Fibroblast of skin of left biceps (primary cell): ENCODE data around the gene TMX1.
"Not testable (repeated sequence)": the region's sequence is repeated elsewhere in the genome, so short reads cannot be mapped to it uniquely, and the experiment has no call there.

Experiments
- DNase-seq, 2 experiments: peaks; one replicate each; pipeline ENCODE4 v3.0.0-alpha.2; 2013; ENCODE audit warnings: low read depth in 2 of 2

Gene TMX1, protein sequence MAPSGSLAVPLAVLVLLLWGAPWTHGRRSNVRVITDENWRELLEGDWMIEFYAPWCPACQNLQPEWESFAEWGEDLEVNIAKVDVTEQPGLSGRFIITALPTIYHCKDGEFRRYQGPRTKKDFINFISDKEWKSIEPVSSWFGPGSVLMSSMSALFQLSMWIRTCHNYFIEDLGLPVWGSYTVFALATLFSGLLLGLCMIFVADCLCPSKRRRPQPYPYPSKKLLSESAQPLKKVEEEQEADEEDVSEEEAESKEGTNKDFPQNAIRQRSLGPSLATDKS

GRCh38 chr14:51239813-51240803, at the start of gene TMX1:
TSS of gene TMX1 (plus strand) at chr14:51240247. CDS start at chr14:51240293, 46 bp downstream.
- peak; percentile 97 to 98 for DNase-seq

GRCh38 chr14:51201890-51202289, 38.2 kb upstream of the TMX1 start:
- no peak for DNase-seq

DNA sequence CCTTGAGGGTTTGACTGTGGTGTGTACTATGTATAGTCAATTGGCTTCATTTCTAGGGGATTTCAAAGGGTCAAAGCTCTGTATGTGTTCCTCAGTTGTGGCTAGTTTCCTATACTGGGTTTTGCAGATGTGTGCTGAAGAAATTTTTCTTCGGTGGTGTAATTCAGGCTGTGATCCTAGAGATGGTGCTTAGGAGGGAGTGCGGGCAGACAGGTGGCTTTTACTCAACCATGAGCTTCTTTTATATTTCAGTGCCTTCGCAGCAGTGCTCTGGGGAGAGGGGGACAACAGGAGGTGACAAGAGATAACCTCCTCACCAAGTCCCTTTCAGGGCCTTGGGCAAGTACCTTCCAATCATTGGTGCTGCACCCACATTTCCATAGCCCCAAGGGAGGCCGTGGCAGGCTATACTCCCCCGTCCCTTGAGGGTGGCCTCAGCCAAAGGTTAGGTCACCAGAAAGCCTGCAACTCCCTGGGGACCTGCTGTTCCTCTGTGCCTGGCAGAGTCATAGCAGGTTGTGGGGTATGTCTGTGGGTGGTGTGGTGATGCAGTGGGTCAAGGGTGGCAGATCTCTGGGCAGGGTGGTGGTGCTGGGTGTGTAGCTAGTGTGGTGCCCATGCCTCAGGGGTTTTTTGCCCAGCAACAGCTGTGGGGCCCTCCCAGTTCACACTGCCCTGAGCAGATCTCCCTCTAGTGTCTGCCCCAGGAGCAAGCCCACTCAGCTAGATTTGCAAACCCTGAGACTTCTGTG, 37.0 kb upstream of the TMX1 start:
- no peak for DNase-seq

- DNase-seq, result no peak
Observed at GRCh38 chr14:51203881-51204280, 36.2 kb upstream of the TMX1 start.

DNA sequence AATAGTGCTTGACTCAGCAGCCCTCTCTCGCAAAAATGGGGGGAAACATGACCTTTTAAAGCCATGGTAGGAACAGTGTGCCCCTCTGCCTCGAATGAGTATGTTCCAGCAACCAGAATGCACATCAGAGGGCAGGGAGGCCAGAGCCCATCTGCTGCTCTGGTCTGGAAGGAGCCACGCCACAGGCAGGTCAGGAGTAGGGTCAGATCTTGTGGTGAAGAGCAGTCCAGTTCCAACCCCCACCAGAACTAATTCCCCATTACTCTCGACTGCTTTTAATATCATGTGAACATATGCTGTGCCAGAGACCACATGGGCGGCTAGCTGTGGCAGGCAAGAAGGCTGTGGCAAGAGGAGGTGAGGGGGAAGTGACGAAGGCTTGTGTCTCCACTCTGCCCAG, 34.6 kb upstream of the TMX1 start:
- no peak for DNase-seq

GRCh38 chr14:51206462-51206861, 33.6 kb upstream of the TMX1 start:
- DNase-seq, result no peak

- no peak for DNase-seq
Observed at GRCh38 chr14:51207621-51208020, 32.4 kb upstream of the TMX1 start.

GRCh38 chr14:51208982-51209381, 31.1 kb upstream of the TMX1 start:
- no peak for DNase-seq

DNA sequence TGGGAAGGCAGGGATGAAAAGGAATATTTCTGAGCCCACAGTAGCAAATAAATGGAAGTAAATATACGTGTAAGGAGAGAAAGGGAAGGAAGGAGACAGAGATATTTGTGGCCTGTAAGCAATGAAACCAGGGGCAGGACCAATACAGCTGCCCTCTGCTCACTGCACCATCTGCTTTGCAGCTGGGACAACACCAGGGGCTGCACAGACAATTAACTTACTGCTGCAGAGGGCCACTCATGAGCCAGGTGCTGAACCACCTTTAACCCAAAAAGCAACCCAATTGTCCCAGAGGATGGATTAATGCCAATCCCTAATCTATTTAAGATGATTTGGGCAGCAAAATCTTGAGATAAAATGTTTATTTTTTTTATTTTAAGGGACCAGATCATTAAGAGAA, 30.6 kb upstream of the TMX1 start:
- no peak for DNase-seq

GRCh38 chr14:51210594-51210993, 29.5 kb upstream of the TMX1 start:
- no peak for DNase-seq

GRCh38 chr14:51211149-51211548, 28.9 kb upstream of the TMX1 start:
- peak in 1 of 2 experiments; percentile 2 for DNase-seq

- DNase-seq, result no peak
Observed at GRCh38 chr14:51216602-51217001, 23.4 kb upstream of the TMX1 start.

DNA sequence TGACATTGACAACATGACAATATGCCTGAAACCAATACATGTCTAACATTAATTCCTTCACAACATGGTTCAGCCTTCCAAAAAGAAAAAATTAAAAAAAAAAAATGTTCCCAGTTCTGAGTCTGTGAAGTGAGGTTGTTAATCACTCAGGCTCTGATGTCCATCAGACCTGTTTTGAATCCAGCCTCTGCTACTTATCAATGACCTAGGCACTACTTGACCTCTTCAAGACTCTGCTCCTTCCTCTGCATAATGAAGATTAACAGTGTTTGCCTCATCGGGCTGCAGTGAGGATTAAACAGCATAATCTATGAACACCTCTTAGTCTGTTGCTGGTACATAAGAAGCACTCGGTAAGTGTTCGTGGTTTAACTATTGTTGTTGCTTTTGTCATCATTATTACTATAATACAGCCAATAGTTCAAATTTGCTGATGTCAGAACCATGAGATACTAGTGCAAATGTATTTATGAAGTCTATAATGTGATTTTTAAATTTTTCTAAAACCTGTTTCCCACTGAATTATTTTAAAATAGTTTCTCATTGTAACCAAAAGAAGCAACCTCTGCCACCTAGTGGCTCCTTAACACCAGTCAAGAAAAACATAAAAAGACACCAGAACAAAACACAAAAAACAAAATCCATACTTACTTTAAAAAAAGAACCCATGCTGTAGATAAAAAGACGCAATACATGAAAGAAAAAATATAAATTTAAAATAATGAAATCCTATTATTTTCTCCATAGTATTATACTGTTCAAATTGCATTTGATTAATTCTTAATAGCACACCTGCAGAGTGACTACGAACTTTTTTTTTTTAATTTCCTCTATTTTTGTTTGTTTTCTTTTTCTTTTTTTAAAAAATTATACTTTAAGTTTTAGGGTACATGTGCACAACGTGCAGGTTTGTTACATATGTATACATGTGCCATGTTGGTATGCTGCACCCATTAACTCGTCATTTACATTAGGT, 20.3 kb upstream of the TMX1 start:
- peak in 1 of 2 experiments; percentile 3 for DNase-seq

GRCh38 chr14:51223463-51223862, 16.6 kb upstream of the TMX1 start:
- not testable (repeated sequence) for DNase-seq

- no peak for DNase-seq
Observed at GRCh38 chr14:51224551-51224950, 15.5 kb upstream of the TMX1 start.

DNA sequence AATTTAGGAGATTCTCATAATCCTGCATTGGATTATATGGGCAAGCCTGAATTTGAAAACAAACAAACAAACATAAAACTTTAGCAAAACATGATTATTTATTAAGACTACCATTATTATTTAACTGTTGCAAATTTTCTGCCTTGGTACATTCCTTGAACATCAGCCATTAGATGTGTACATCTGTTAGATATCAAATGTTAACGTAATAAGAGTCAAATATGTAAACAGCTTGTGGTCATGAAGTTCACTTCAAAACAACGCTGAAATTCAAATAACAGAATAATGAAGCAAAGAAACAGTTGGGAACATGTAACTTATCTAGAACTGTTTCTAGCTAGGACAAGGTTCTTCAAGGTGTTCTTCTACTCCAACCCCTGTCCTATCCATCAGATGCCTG, 14.3 kb upstream of the TMX1 start:
- no peak for DNase-seq

GRCh38 chr14:51228391-51228790, 11.7 kb upstream of the TMX1 start:
- DNase-seq, result no peak

- DNase-seq, result no peak
Observed at GRCh38 chr14:51228890-51229289, 11.2 kb upstream of the TMX1 start.

DNA sequence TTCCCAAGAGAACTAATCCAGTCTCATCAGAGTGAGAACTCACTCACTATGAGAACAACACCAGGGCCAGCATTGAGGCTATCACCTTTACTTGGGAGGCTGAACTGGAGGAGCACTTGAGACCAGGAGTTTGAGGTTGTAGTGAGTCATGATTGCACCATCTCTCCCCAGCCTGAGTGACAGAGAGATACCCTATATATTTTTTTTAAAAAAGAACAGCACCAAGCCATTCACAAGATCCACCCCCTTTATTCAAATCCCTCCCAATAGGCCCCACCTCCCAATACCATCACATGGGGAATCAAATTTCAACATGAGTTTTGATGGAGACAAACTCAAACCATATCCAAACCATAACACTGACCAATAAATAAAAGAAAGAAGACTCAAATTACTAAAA, 3.7 kb upstream of the TMX1 start:
- no peak for DNase-seq

DNA sequence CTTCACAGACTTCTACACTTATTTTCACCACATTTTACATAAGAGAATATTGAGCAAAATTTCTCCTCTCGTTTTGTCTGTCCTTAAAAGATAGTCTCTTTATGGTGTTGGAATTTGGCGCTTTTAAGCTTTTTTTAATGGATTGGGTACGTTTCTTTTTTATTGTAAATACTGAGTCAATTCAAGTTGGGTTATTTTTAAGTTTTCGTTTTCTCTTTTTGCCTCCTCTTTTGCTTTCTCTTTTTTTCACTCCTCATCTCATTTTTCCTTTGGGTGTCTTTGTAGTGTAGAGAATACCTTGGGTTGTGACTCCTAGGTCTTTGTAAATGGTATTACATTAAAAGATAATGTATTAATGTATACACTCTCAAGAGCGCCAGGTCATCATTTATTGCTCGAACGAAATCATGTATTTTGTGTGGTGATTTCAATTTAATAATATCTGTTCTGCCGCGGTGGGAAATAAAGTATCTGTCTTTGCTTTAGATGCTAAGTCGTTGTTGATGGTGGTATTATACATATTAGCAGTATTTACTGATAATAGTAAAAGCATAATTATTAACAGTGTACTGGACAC, 845 bp downstream of the TMX1 start:
- DNase-seq, result no peak
